ENCODE data around the gene SMYD1. TPM values are rescaled to one million over a fixed set of nuclear protein-coding genes. Genes with fewer than 3 reads are reported as not detected.

Gene SMYD1
- polyA plus RNA-seq, 3 donors: not detected

DNA sequence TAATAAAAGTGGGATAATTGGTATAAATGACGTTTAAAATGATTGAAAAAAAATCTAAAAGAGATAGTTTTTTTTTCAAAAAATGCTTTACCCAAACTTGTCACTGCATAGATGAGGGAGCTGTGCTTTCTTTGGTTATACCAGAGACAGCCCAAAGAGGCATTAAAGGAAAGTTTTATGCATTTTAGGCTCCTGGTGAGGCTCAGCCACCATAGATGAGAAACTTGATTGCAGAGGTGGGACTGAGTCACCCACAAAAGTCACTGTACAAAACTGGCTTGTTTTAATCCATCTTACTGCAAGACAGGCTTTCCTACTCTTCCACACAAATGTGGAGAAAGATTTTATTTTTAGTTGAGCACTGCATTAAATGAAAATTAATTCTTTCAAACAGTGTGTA is 2.4 kb downstream of the SMYD1 start:
- Mint-ChIP-seq H3K36me3 (no peaks in the 10 kb centered on the region), H3K4me3 (no peak overlapping the region), H3K27ac (no peak overlapping the region), H3K9me3 (peaks cover 0 to 2% (median 0%) of the 10 kb centered on the region in 7 donors), H3K27me3 (ENCODE audit: low read depth in 3 of 3) (peaks cover 0 to 3% (median 0%) of the 10 kb centered on the region in 3 donors), H3K4me1 (peaks cover 9% of the 10 kb centered on the region)
- TF ChIP-seq, protein P1, sequence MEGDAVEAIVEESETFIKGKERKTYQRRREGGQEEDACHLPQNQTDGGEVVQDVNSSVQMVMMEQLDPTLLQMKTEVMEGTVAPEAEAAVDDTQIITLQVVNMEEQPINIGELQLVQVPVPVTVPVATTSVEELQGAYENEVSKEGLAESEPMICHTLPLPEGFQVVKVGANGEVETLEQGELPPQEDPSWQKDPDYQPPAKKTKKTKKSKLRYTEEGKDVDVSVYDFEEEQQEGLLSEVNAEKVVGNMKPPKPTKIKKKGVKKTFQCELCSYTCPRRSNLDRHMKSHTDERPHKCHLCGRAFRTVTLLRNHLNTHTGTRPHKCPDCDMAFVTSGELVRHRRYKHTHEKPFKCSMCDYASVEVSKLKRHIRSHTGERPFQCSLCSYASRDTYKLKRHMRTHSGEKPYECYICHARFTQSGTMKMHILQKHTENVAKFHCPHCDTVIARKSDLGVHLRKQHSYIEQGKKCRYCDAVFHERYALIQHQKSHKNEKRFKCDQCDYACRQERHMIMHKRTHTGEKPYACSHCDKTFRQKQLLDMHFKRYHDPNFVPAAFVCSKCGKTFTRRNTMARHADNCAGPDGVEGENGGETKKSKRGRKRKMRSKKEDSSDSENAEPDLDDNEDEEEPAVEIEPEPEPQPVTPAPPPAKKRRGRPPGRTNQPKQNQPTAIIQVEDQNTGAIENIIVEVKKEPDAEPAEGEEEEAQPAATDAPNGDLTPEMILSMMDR (IDR thresholded peaks at IDR 0.05): no peak
- intact Hi-C loops (cut with micrococcal nuclease): no loop called here
- Histone ChIP-seq H3K9ac (ENCODE audit: insufficient read depth, low read length, poor library complexity, severe bottlenecking) (no peak overlapping the region), H3K4me2 (replicated peaks; ENCODE audit: extremely low read depth, low read length, poor library complexity, severe bottlenecking) (no peak overlapping the region), H3K79me2 (ENCODE audit: insufficient read depth, low read length) (no peaks in the 10 kb centered on the region), H3K27ac (ENCODE audit: low read depth in 1 of 2, low read length in 2 of 2) (no peak overlapping the region), H3K4me3 (replicated peaks in 1 of 3; ENCODE audit: low read depth in 2 of 3, low read length in 3 of 3) (no peak overlapping the region), H3K36me3 (replicated peaks in 1 of 2; ENCODE audit: control insufficient read depth in 1 of 2, insufficient read depth in 2 of 2, low read length in 2 of 2) (no peaks in the 10 kb centered on the region), H3K9me3 (replicated peaks in 1 of 2; ENCODE audit: control insufficient read depth in 1 of 2, insufficient read depth in 1 of 2, low read length in 2 of 2) (no peaks in the 10 kb centered on the region), H2AFZ (ENCODE audit: insufficient read depth, low read depth, low read length, poor library complexity, severe bottlenecking) (no peak overlapping the region), H3K4me1 (ENCODE audit: control insufficient read depth in 1 of 2, insufficient read depth in 2 of 2, low read length in 2 of 2) (peaks cover 6 to 7% of the 10 kb centered on the region in 2 donors), H3K27me3 (ENCODE audit: control insufficient read depth in 2 of 2, insufficient read depth in 2 of 2, low read length in 2 of 2) (no peaks in the 10 kb centered on the region), H4K20me1 (ENCODE audit: insufficient read depth, low read length) (no peaks in the 10 kb centered on the region)
- DNase-seq: no peak
- no CpG with 5 or more reads among the region's 1 CpG for WGBS (ENCODE audit: insufficient coverage)

DNA sequence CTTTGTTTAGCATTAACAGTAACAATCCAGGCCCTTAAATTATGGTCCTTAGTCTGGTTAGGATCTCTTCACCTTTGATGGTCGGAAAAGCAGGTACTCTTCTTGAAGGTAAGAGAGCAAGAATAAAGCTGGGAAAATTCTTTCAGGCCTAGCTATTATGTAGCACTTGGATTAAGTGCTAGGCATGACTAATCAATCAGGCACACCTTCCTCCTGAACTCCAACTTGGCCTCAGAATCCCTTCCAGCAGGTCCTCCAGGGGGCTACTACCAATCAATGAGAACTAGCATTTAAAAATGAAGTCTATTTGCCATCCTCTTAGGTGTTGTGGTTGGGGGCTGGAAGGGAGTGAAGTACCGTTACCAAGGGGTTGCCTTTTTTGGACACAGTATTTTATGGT is 3.7 kb downstream of the SMYD1 start:
- Histone ChIP-seq H3K9ac (ENCODE audit: insufficient read depth, low read length, poor library complexity, severe bottlenecking) (no peak overlapping the region), H3K27ac (ENCODE audit: low read depth in 1 of 2, low read length in 2 of 2) (no peak overlapping the region), H3K36me3 (replicated peaks in 1 of 2; ENCODE audit: control insufficient read depth in 1 of 2, insufficient read depth in 2 of 2, low read length in 2 of 2) (no peaks in the 10 kb centered on the region), H3K4me1 (ENCODE audit: control insufficient read depth in 1 of 2, insufficient read depth in 2 of 2, low read length in 2 of 2) (peaks cover 10 to 11% of the 10 kb centered on the region in 2 donors), H3K79me2 (ENCODE audit: insufficient read depth, low read length) (no peaks in the 10 kb centered on the region), H4K20me1 (ENCODE audit: insufficient read depth, low read length) (no peaks in the 10 kb centered on the region), H3K27me3 (ENCODE audit: control insufficient read depth in 2 of 2, insufficient read depth in 2 of 2, low read length in 2 of 2) (no peaks in the 10 kb centered on the region), H2AFZ (ENCODE audit: insufficient read depth, low read depth, low read length, poor library complexity, severe bottlenecking) (peak overlapping the region; percentile 6), H3K9me3 (replicated peaks in 1 of 2; ENCODE audit: control insufficient read depth in 1 of 2, insufficient read depth in 1 of 2, low read length in 2 of 2) (no peaks in the 10 kb centered on the region), H3K4me2 (replicated peaks; ENCODE audit: extremely low read depth, low read length, poor library complexity, severe bottlenecking) (no peak overlapping the region), H3K4me3 (replicated peaks in 1 of 3; ENCODE audit: low read depth in 2 of 3, low read length in 3 of 3) (no peak overlapping the region)
- Mint-ChIP-seq H3K4me1 (peaks cover 15% of the 10 kb centered on the region), H3K4me3 (no peak overlapping the region), H3K27me3 (ENCODE audit: low read depth in 3 of 3) (peaks cover 0 to 3% (median 0%) of the 10 kb centered on the region in 3 donors), H3K9me3 (peaks cover 0 to 2% (median 0%) of the 10 kb centered on the region in 7 donors), H3K27ac (no peak overlapping the region), H3K36me3 (no peaks in the 10 kb centered on the region)
- DNase-seq: no peak
- intact Hi-C loops (cut with micrococcal nuclease): no loop called here
- no CpG with 5 or more reads among the region's 2 CpGs for WGBS (ENCODE audit: insufficient coverage)
- TF ChIP-seq, protein P1 (IDR thresholded peaks at IDR 0.05): no peak

Measured in CD14-positive monocyte (primary cell).